SK-N-SH (cell line): ENCODE results near the gene TDP1. TPM values are rescaled to one million over a fixed set of nuclear protein-coding genes. Genes with fewer than 3 reads are reported as not detected.

ENCODE experiments used
- CTCF ChIA-PET: fragments of 300-600, 350-600 bp; formaldehyde crosslinking; extraction: SDS; loops from one replicate; lab custom pipeline; 2021; lab: Yijun Ruan, JAX
- POLR2A ChIA-PET: fragments of 350-600 bp; sonication (Branson Sonifier 250); formaldehyde crosslinking; extraction: SDS; loops from one replicate; lab custom pipeline; 2020; ENCODE audit warnings: antibody characterized with exemption, inconsistent platforms; lab: Yijun Ruan, JAX
- DNase-seq: peaks from one replicate; pipeline ENCODE4 v3.0.0; 2012
- H2AFZ ChIP-seq: fragments of 200-600 bp; sonication (generic); 2 replicates; pipeline ENCODE4 v1.8.1; 2016; ENCODE audit warnings: antibody characterized with exemption, mild to moderate bottlenecking, low read depth
- H3F3A ChIP-seq: fragments of 200-600 bp; sonication (generic); replicated peaks from 2 replicates; pipeline ENCODE3; 2016; ENCODE audit warnings: antibody characterized with exemption, mild to moderate bottlenecking; ENCODE audit not compliant: insufficient read depth
- H3K27ac ChIP-seq, 2 experiments: fragments of 200-500 bp in 1 of 2; fragments of 200-600 bp in 1 of 2; sonication (Bioruptor generic) in 1 of 2; sonication (generic), shearing (Covaris generic) in 1 of 2; 2 replicates each; pipeline versions ENCODE4 v1.5.1 to v1.6.1; 2014 to 2016; ENCODE audit warnings: low read depth in 2 of 2, inconsistent platforms in 1 of 2, low read length in 1 of 2, mild to moderate bottlenecking in 1 of 2, mixed read lengths in 1 of 2
- H3K27me3 ChIP-seq: fragments of 200-600 bp; sonication (generic), shearing (Covaris generic); 2 replicates; pipeline ENCODE4 v1.6.1; 2016; ENCODE audit warnings: mixed run types; ENCODE audit not compliant: insufficient read depth
- H3K36me3 ChIP-seq, 2 experiments: fragments of 200-500 bp in 1 of 2; fragments of 200-600 bp in 1 of 2; sonication (Bioruptor generic) in 1 of 2; sonication (generic) in 1 of 2; replicated peaks in 1 of 2; 2 replicates each; pipeline versions ENCODE3 to v1.5.1; 2014 to 2016; ENCODE audit warnings: low read length in 1 of 2, mild to moderate bottlenecking in 1 of 2; ENCODE audit not compliant: insufficient read depth in 2 of 2, control insufficient read depth in 1 of 2
- H3K4me1 ChIP-seq, 2 experiments: fragments of 200-500 bp in 1 of 2; fragments of 200-600 bp in 1 of 2; sonication (Bioruptor generic) in 1 of 2; sonication (generic), shearing (Covaris generic) in 1 of 2; 2 replicates each; pipeline versions ENCODE4 v1.5.1 to v1.6.1; 2014 to 2016; ENCODE audit warnings: low read depth in 1 of 2, low read length in 1 of 2, mixed run types in 1 of 2; ENCODE audit not compliant: insufficient read depth in 2 of 2, control insufficient read depth in 1 of 2
- H3K4me2 ChIP-seq: fragments of 200-600 bp; sonication (generic), shearing (Covaris generic); 2 replicates; pipeline ENCODE4 v1.6.1; 2017; ENCODE audit warnings: mixed run types
- H3K4me3 ChIP-seq, 2 experiments: fragments of 200-500 bp in 1 of 2; fragments of 200-600 bp in 1 of 2; sonication (Bioruptor generic) in 1 of 2; sonication (generic), shearing (Covaris generic) in 1 of 2; 2 replicates each; pipeline versions ENCODE4 v1.5.1 to v1.8.1; 2014 to 2016; ENCODE audit warnings: low read depth in 2 of 2, inconsistent platforms in 1 of 2, low read length in 1 of 2, mild to moderate bottlenecking in 1 of 2, mixed read lengths in 1 of 2, moderate library complexity in 1 of 2
- H3K79me2 ChIP-seq: fragments of 200-600 bp; sonication (generic); 2 replicates; pipeline ENCODE4 v1.8.1; 2017; ENCODE audit warnings: mild to moderate bottlenecking; ENCODE audit not compliant: insufficient read depth
- H3K9ac ChIP-seq: fragments of 200-600 bp; sonication (generic); 2 replicates; pipeline ENCODE4 v1.6.1; 2017; ENCODE audit warnings: mixed run types
- H3K9me2 ChIP-seq: fragments of 200-600 bp; sonication (generic); 2 replicates; pipeline ENCODE4 v1.6.1; 2017; ENCODE audit warnings: mixed run types
- H3K9me3 ChIP-seq: fragments of 200-600 bp; sonication (generic); 2 replicates; pipeline ENCODE4 v1.6.1; 2017; ENCODE audit warnings: mixed run types, mild to moderate bottlenecking, moderate library complexity
- H4K20me1 ChIP-seq: fragments of 200-600 bp; sonication (generic); 2 replicates; pipeline ENCODE4 v1.6.1; 2017; ENCODE audit warnings: mild to moderate bottlenecking, mixed run types; ENCODE audit not compliant: insufficient read depth
- CTCF ChIP-seq: fragments of 200-600 bp; sonication (generic); IDR thresholded peaks from 2 replicates; pipeline ENCODE4 v1.6.1; 2017; ENCODE audit warnings: antibody characterized with exemption, mild to moderate bottlenecking, moderate library complexity
- ELF1 ChIP-seq: IDR thresholded peaks from 2 replicates; pipeline ENCODE4 v1.4.0; 2012
- EZH2phosphoT487 ChIP-seq: fragments of 200-600 bp; sonication (generic); IDR thresholded peaks from 2 replicates; pipeline ENCODE4 v1.6.1; 2017; ENCODE audit warnings: low read depth, mixed run types, mild to moderate bottlenecking, antibody characterized with exemption, moderate library complexity, borderline replicate concordance
- JUND ChIP-seq: IDR thresholded peaks from 2 replicates; pipeline ENCODE4 v1.4.0; 2012
- MEF2A ChIP-seq: IDR thresholded peaks from 2 replicates; pipeline ENCODE4 v1.4.0; 2012; ENCODE audit warnings: low read depth, borderline replicate concordance
- MXI1 ChIP-seq: IDR thresholded peaks from 2 replicates; pipeline ENCODE4 v1.6.1; 2012; ENCODE audit warnings: mild to moderate bottlenecking, low read depth, low read length, improper control_type of control experiment
- NRF1 ChIP-seq: IDR thresholded peaks from 2 replicates; pipeline ENCODE4 v1.6.1; 2012; ENCODE audit warnings: low read depth, mild to moderate bottlenecking, low read length
- POLR2AphosphoS5 ChIP-seq: IDR thresholded peaks from 2 replicates; pipeline ENCODE4 v1.6.1; 2012; ENCODE audit warnings: low read depth, low read length
- RAD21 ChIP-seq: IDR thresholded peaks from 2 replicates; pipeline ENCODE4 v1.6.1; 2012; ENCODE audit warnings: mild to moderate bottlenecking, low read length
- RXRA ChIP-seq: IDR thresholded peaks from 2 replicates; pipeline ENCODE4 v1.4.0; 2012; ENCODE audit warnings: low read depth, mild to moderate bottlenecking, borderline replicate concordance
- SMC3 ChIP-seq: IDR thresholded peaks from 2 replicates; pipeline ENCODE4 v1.6.1; 2012; ENCODE audit warnings: low read depth, low read length, improper control_type of control experiment
- TAF1 ChIP-seq: IDR thresholded peaks from 2 replicates; pipeline ENCODE4 v1.6.1; 2012; ENCODE audit warnings: low read depth, mild to moderate bottlenecking, low read length, moderate library complexity, borderline replicate concordance
- TCF12 ChIP-seq: IDR thresholded peaks from 2 replicates; pipeline ENCODE4 v1.4.0; 2012
- YY1 ChIP-seq: IDR thresholded peaks from 2 replicates; pipeline ENCODE4 v1.4.0; 2012; ENCODE audit warnings: low read depth, mild to moderate bottlenecking
- WGBS: methylation state at CpG from one replicate; pipeline ENCODE4 v1.1.6; 2017; ENCODE audit warnings: low lambda C conversion rate; 5-methylcytosine and 5-hydroxymethylcytosine counted together
- polyA plus RNA-seq, 3 experiments: library from polyadenylated mRNA; depleted of rRNA; stranded (reverse); fragments of >200 nt; gene quantifications; 2 replicates each; pipeline ENCODE4 v1.2.3, GENCODE V29; 2012
- TF ChIP-seq, protein P1 (sequence below): fragments of 150-350 bp; IDR thresholded peaks from 2 replicates; pipeline ENCODE4 v1.6.1; 2016; ENCODE audit warnings: mild to moderate bottlenecking, low read depth, low read length
- TF ChIP-seq, protein P2 (sequence below): IDR thresholded peaks from 2 replicates; pipeline ENCODE4 v1.4.0; 2012; ENCODE audit warnings: low read depth, borderline replicate concordance
- TF ChIP-seq, protein P3 (sequence below): IDR thresholded peaks from 2 replicates; pipeline ENCODE4 v1.4.0; 2012; ENCODE audit warnings: low read depth
- TF ChIP-seq, protein P4 (sequence below): IDR thresholded peaks from 2 replicates; pipeline ENCODE4 v1.4.0; 2012; ENCODE audit warnings: low read depth, borderline replicate concordance

TDP1 gene
- polyA plus RNA-seq, 1 of the 3 experiments (the other 2 are of a cell fraction), result 14.5 TPM

DNA sequence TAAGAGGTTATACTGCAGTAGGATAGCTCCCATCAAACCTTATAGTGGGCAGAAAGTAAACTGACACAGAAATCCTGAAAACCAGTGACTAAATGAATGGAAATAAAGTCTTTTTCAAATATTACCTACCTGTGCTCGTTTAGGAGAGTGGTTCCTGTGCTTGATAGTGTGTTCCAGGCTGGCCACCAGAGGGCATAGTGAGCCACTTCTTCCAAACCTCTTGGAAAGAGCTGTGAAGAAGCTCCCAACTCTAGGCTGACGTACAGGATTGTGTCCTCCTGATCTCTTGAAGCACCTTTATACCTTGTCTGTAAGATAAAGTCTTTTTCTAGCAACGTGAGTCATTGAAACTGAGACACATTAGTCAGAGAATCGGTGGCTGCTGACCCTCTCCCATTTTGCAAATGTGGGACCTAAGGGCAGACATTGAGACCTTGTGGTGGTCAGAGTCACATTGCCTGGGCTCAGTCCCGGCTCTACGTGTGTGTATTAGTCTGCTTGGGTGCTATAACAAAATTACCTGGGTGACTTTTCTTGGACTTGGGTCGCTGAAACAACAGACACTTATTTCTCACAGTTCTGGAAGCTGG, 17.6 kb downstream of the TDP1 start:
- TF ChIP-seq TCF12 (no peak), RAD21 (peak; percentile 87), MEF2A (no peak), EZH2phosphoT487 (no peak), CTCF (peak; percentile 93), SMC3 (peak; percentile 87), JUND (no peak), NRF1 (no peak), POLR2AphosphoS5 (no peak), ELF1 (no peak)
- TF ChIP-seq, protein P1, sequence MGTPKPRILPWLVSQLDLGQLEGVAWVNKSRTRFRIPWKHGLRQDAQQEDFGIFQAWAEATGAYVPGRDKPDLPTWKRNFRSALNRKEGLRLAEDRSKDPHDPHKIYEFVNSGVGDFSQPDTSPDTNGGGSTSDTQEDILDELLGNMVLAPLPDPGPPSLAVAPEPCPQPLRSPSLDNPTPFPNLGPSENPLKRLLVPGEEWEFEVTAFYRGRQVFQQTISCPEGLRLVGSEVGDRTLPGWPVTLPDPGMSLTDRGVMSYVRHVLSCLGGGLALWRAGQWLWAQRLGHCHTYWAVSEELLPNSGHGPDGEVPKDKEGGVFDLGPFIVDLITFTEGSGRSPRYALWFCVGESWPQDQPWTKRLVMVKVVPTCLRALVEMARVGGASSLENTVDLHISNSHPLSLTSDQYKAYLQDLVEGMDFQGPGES, result no peak
- TF ChIP-seq, protein P2, sequence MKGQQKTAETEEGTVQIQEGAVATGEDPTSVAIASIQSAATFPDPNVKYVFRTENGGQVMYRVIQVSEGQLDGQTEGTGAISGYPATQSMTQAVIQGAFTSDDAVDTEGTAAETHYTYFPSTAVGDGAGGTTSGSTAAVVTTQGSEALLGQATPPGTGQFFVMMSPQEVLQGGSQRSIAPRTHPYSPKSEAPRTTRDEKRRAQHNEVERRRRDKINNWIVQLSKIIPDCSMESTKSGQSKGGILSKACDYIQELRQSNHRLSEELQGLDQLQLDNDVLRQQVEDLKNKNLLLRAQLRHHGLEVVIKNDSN, result no peak
- TF ChIP-seq, protein P3, sequence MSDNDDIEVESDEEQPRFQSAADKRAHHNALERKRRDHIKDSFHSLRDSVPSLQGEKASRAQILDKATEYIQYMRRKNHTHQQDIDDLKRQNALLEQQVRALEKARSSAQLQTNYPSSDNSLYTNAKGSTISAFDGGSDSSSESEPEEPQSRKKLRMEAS, result no peak
- CTCF ChIA-PET, result interaction anchor here (0.5 to 12.2 kb wide), 58 partner anchors 12 to 770 kb away, joined by 3 to 222 read pairs (median 5); partner anchors contain the start of genes EFCAB11, KCNK13, PSMC1 and TDP1
- Histone ChIP-seq H3K36me3 (peaks cover 40 to 50% of the 10 kb centered on the region in 2 experiments), H3F3A (peaks cover 5% of the 10 kb centered on the region), H3K27ac (no peak overlapping the region), H3K9ac (no peak overlapping the region), H3K4me1 (peaks cover 0 to 2% of the 10 kb centered on the region in 2 experiments; a peak in 1 of 4 replicates), H3K4me2 (no peak overlapping the region), H3K9me2 (no peaks in the 10 kb centered on the region), H3K79me2 (no peaks in the 10 kb centered on the region), H3K27me3 (no peaks in the 10 kb centered on the region), H2AFZ (no peak overlapping the region), H4K20me1 (no peaks in the 10 kb centered on the region), H3K9me3 (no peaks in the 10 kb centered on the region), H3K4me3 (no peak overlapping the region; a peak in 1 of 4 replicates)
- WGBS, result 50% methylated on average over 7 of the region's 7 CpGs
- POLR2A ChIA-PET, result interaction anchor here (0.5 kb wide), 1 partner anchor 1141 kb away, joined by 4 read pairs; no protein-coding TSS in a partner anchor
- DNase-seq, result peak; percentile 69

DNA sequence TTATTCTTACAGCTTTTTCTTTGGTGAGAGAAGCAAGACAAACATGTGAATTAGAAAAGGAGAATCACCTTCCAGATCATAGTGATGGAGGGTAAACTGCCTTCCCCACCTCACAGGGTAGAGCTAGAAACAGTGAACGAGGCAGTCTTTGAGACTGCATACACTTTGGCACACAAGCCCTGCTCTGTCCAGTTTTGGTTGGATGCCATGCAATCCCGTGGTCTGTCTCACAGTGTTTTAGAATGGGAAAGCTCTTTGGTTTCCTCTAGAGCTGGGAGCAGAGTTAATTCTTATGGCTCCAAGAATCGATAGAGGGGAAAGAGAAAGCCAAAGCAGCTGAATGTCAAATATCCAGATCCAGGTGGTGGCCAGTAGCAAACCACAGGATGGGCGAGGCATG, 21.9 kb downstream of the TDP1 start:
- no peak overlapping the region for H3K4me2 ChIP-seq
- no peak overlapping the region for H3K27ac ChIP-seq
- no peak for DNase-seq
- no peak overlapping the region for H2AFZ ChIP-seq
- peaks cover 0 to 2% of the 10 kb centered on the region in 2 experiments; a peak in 1 of 4 replicates for H3K4me1 ChIP-seq
- H3K9me2 ChIP-seq, result no peaks in the 10 kb centered on the region
- 96% methylated on average over 4 of the region's 4 CpGs for WGBS
- ChIA-PET POLR2A (no interaction called here), CTCF (interaction anchor here (0.6 to 12.2 kb wide), 6 partner anchors 9 to 258 kb away, joined by 3 to 222 read pairs (median 4); no protein-coding TSS in a partner anchor)
- H3K36me3 ChIP-seq, result peaks cover 33 to 62% of the 10 kb centered on the region in 2 experiments
- H4K20me1 ChIP-seq, result no peaks in the 10 kb centered on the region
- H3K27me3 ChIP-seq, result no peaks in the 10 kb centered on the region
- no peak for TF ChIP-seq POLR2AphosphoS5
- TF ChIP-seq RXRA, result no peak
- no peak for TF ChIP-seq TCF12
- no peak for TF ChIP-seq ELF1
- TF ChIP-seq TAF1, result no peak
- TF ChIP-seq EZH2phosphoT487, result no peak
- TF ChIP-seq JUND, result no peak
- no peak for TF ChIP-seq YY1
- TF ChIP-seq MXI1, result no peak
- no peak for TF ChIP-seq SMC3
- TF ChIP-seq, protein P4, sequence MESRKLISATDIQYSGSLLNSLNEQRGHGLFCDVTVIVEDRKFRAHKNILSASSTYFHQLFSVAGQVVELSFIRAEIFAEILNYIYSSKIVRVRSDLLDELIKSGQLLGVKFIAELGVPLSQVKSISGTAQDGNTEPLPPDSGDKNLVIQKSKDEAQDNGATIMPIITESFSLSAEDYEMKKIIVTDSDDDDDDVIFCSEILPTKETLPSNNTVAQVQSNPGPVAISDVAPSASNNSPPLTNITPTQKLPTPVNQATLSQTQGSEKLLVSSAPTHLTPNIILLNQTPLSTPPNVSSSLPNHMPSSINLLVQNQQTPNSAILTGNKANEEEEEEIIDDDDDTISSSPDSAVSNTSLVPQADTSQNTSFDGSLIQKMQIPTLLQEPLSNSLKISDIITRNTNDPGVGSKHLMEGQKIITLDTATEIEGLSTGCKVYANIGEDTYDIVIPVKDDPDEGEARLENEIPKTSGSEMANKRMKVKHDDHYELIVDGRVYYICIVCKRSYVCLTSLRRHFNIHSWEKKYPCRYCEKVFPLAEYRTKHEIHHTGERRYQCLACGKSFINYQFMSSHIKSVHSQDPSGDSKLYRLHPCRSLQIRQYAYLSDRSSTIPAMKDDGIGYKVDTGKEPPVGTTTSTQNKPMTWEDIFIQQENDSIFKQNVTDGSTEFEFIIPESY, result no peak
- no peak overlapping the region for H3K9ac ChIP-seq
- no peak overlapping the region for H3K4me3 ChIP-seq
- H3K79me2 ChIP-seq, result no peaks in the 10 kb centered on the region
- peaks cover 2% of the 10 kb centered on the region for H3F3A ChIP-seq
- no peaks in the 10 kb centered on the region for H3K9me3 ChIP-seq
